IMR-90 (cell line): ENCODE measurements around the gene TRIM37. TPM values are rescaled to one million over a fixed set of nuclear protein-coding genes. Genes with fewer than 3 reads are reported as not detected.

ENCODE experiments used
- ATAC-seq: fragments of 200-7000 bp; cut with Tn5 transposase; 2 replicates; pipeline ENCODE4 v1.9.1; 2020; ENCODE audit warnings: low read depth, mild to moderate bottlenecking, moderate library complexity
- BruUV-seq: library from RNA; stranded (reverse); fragments of 400-500 nt; replicated peaks from 2 replicates; lab custom pipeline; 2021; lab: Mats Ljungman, UMichigan
- CTCF ChIA-PET: fragments of 300-600 bp; formaldehyde crosslinking; extraction: SDS; loops from one replicate; lab custom pipeline; 2021; ENCODE audit warnings: antibody characterized with exemption; lab: Yijun Ruan, JAX
- POLR2A ChIA-PET: fragments of 300-600 bp; sonication (Branson Sonifier 250); formaldehyde crosslinking; loops from one replicate; lab custom pipeline; 2022; ENCODE audit warnings: antibody characterized with exemption; ENCODE audit not compliant: unreplicated experiment; lab: Charles Lee
- DNase-seq: peaks from one replicate; pipeline ENCODE4 v3.0.0; 2013
- H2AFZ ChIP-seq: replicated peaks from 2 replicates; pipeline ENCODE3; 2013; ENCODE audit warnings: low read length, mild to moderate bottlenecking; ENCODE audit not compliant: poor library complexity
- H2AK5ac ChIP-seq: 2 replicates; pipeline ENCODE4 v1.6.1; 2013; ENCODE audit warnings: low read depth, low read length, inconsistent platforms
- H2AK9ac ChIP-seq: replicated peaks from 2 replicates; pipeline ENCODE3; 2013; ENCODE audit warnings: mild to moderate bottlenecking, low read depth, low read length, moderate library complexity; ENCODE audit not compliant: poor library complexity
- H2BK120ac ChIP-seq: 2 replicates; pipeline ENCODE4 v1.6.1; 2013; ENCODE audit warnings: low read depth, low read length, inconsistent platforms
- H2BK15ac ChIP-seq: 3 replicates; pipeline ENCODE4 v1.6.1; 2013; ENCODE audit warnings: low read depth, low read length, inconsistent platforms
- H2BK20ac ChIP-seq: 2 replicates; pipeline ENCODE4 v1.6.1; 2013; ENCODE audit warnings: low read depth, mild to moderate bottlenecking, inconsistent platforms, low read length, moderate library complexity
- H2BK5ac ChIP-seq: 2 replicates; pipeline ENCODE4 v1.6.1; 2013; ENCODE audit warnings: mild to moderate bottlenecking, low read depth, low read length, inconsistent platforms; ENCODE audit not compliant: poor library complexity, severe bottlenecking
- H3K14ac ChIP-seq: replicated peaks from 2 replicates; pipeline ENCODE4 v1.6.1; 2013; ENCODE audit warnings: low read depth, low read length, inconsistent platforms
- H3K18ac ChIP-seq: 2 replicates; pipeline ENCODE4 v1.6.1; 2013; ENCODE audit warnings: low read depth, low read length, control low read depth
- H3K23ac ChIP-seq: 2 replicates; pipeline ENCODE4 v1.6.1; 2013; ENCODE audit warnings: low read depth, low read length, inconsistent platforms
- H3K27ac ChIP-seq: 2 replicates; pipeline ENCODE4 v1.5.1; 2013; ENCODE audit warnings: mild to moderate bottlenecking, control low read depth, low read length; ENCODE audit not compliant: insufficient read depth
- H3K27me3 ChIP-seq: 2 replicates; pipeline ENCODE4 v1.6.1; 2013; ENCODE audit warnings: low read length; ENCODE audit not compliant: control insufficient read depth, insufficient read depth
- H3K36me3 ChIP-seq: 2 replicates; pipeline ENCODE4 v1.6.1; 2013; ENCODE audit warnings: low read length, mixed read lengths; ENCODE audit not compliant: control insufficient read depth, insufficient read depth
- H3K4ac ChIP-seq: 2 replicates; pipeline ENCODE4 v1.6.1; 2013; ENCODE audit warnings: low read depth, low read length, inconsistent platforms
- H3K4me1 ChIP-seq: 2 replicates; pipeline ENCODE4 v1.6.1; 2013; ENCODE audit warnings: low read length, mixed read lengths; ENCODE audit not compliant: control insufficient read depth, insufficient read depth
- H3K4me2 ChIP-seq: 2 replicates; pipeline ENCODE4 v1.6.1; 2013; ENCODE audit warnings: low read depth, mild to moderate bottlenecking, control low read depth, low read length, moderate library complexity
- H3K4me3 ChIP-seq: 2 replicates; pipeline ENCODE4 v1.5.1; 2013; ENCODE audit warnings: low read depth, mild to moderate bottlenecking, control low read depth, low read length, moderate library complexity; ENCODE audit not compliant: insufficient read depth
- H3K56ac ChIP-seq: 2 replicates; pipeline ENCODE4 v1.6.1; 2013; ENCODE audit warnings: low read length, inconsistent platforms; ENCODE audit not compliant: insufficient read depth; ENCODE audit errors: extremely low read depth
- H3K79me1 ChIP-seq, 2 experiments: 2 replicates each; pipeline ENCODE4 v1.6.1; 2013; ENCODE audit warnings: low read length in 2 of 2, inconsistent platforms in 1 of 2, low read depth in 1 of 2
- H3K9ac ChIP-seq: 2 replicates; pipeline ENCODE4 v1.6.1; 2013; ENCODE audit warnings: low read depth, low read length, control low read depth
- H3K9me1 ChIP-seq: 2 replicates; pipeline ENCODE4 v1.6.1; 2013; ENCODE audit warnings: low read length, inconsistent platforms; ENCODE audit not compliant: insufficient read depth
- H3K9me3 ChIP-seq: 2 replicates; pipeline ENCODE4 v1.6.1; 2013; ENCODE audit warnings: low read length; ENCODE audit not compliant: control insufficient read depth, insufficient read depth
- H4K20me1 ChIP-seq: 2 replicates; pipeline ENCODE4 v1.6.1; 2013; ENCODE audit warnings: low read length, inconsistent platforms; ENCODE audit not compliant: insufficient read depth
- H4K5ac ChIP-seq: 2 replicates; pipeline ENCODE4 v1.6.1; 2013; ENCODE audit warnings: mild to moderate bottlenecking, low read depth, low read length, control low read depth
- H4K8ac ChIP-seq, 2 experiments: 2 replicates each; pipeline ENCODE4 v1.6.1; 2013; ENCODE audit warnings: low read depth in 2 of 2, low read length in 2 of 2, control low read depth in 1 of 2, inconsistent platforms in 1 of 2
- H4K91ac ChIP-seq: 2 replicates; pipeline ENCODE4 v1.6.1; 2013; ENCODE audit warnings: low read depth, low read length, inconsistent platforms; ENCODE audit not compliant: insufficient read depth
- BHLHE40 ChIP-seq: fragments of 150-350 bp; IDR thresholded peaks from 2 replicates; pipeline ENCODE4 v1.6.1; 2016; ENCODE audit warnings: mild to moderate bottlenecking, low read depth, low read length
- CEBPB ChIP-seq: IDR thresholded peaks from 2 replicates; pipeline ENCODE4 v1.6.1; 2012; ENCODE audit warnings: low read depth, low read length, improper control_type of control experiment
- CHD1 ChIP-seq: IDR thresholded peaks from 2 replicates; pipeline ENCODE4 v1.6.1; 2012; ENCODE audit warnings: low read depth, low read length, improper control_type of control experiment
- FOS ChIP-seq: fragments of 150-350 bp; IDR thresholded peaks from 2 replicates; pipeline ENCODE4 v1.6.1; 2016; ENCODE audit warnings: low read depth, low read length
- MAFK ChIP-seq: IDR thresholded peaks from 2 replicates; pipeline ENCODE4 v1.6.1; 2012; ENCODE audit warnings: low read depth, low read length, improper control_type of control experiment
- MAZ ChIP-seq: IDR thresholded peaks from 2 replicates; pipeline ENCODE4 v1.6.1; 2012; ENCODE audit warnings: low read depth, mild to moderate bottlenecking, low read length, improper control_type of control experiment, moderate library complexity, borderline replicate concordance
- MXI1 ChIP-seq: IDR thresholded peaks from 2 replicates; pipeline ENCODE4 v1.6.1; 2012; ENCODE audit warnings: low read depth, mild to moderate bottlenecking, low read length, moderate library complexity, borderline replicate concordance
- RAD21 ChIP-seq: IDR thresholded peaks from 2 replicates; pipeline ENCODE4 v1.6.1; 2012; ENCODE audit warnings: low read length, improper control_type of control experiment
- RCOR1 ChIP-seq: IDR thresholded peaks from 2 replicates; pipeline ENCODE4 v1.6.1; 2012; ENCODE audit warnings: mild to moderate bottlenecking, low read length, improper control_type of control experiment; ENCODE audit not compliant: insufficient replicate concordance
- SMC3 ChIP-seq: fragments of 150-350 bp; IDR thresholded peaks from 2 replicates; pipeline ENCODE4 v1.6.1; 2016; ENCODE audit warnings: low read depth, mild to moderate bottlenecking, antibody characterized with exemption, low read length, moderate library complexity
- WGBS, 2 experiments: methylation state at CpG; one replicate each; pipeline versions ENCODE4 v1.1.5 to v1.1.7; 2013; ENCODE audit warnings: missing lambda C conversion rate in 2 of 2; ENCODE audit not compliant: insufficient read length in 1 of 2; ENCODE audit errors: extremely low coverage in 2 of 2; 5-methylcytosine and 5-hydroxymethylcytosine counted together
- dilution Hi-C: fragments of 300-500 bp; cut with HindIII; formaldehyde crosslinking; loops from one replicate; pipeline ENCODE4 v1.14.3; 2018; ENCODE audit warnings: low sequenced_read_pairs; ENCODE audit not compliant: unreplicated experiment
- in situ Hi-C: fragments of 300-500 bp; cut with MboI; formaldehyde crosslinking; loops from 3 replicates; pipeline ENCODE4 v1.14.3; 2019; ENCODE audit warnings: low sequenced_read_pairs, inconsistent platforms, mixed read lengths
- intact Hi-C: fragments of 100-400 bp; cut with micrococcal nuclease; formaldehyde crosslinking; loops from 2 replicates; pipeline ENCODE4 v1.10.0; 2022
- polyA plus RNA-seq, 3 experiments: library from polyadenylated mRNA; depleted of rRNA; stranded (reverse); fragments of >200 nt; gene quantifications; 2 replicates each; pipeline ENCODE4 v1.2.3, GENCODE V29; 2012; ENCODE audit warnings: low replicate concordance in 1 of 3
- total RNA-seq: library from RNA; depleted of rRNA; stranded (reverse); fragments of >200 nt; gene quantifications from 2 replicates; pipeline ENCODE4 v1.2.3, GENCODE V29; 2012
- TF ChIP-seq, protein P1 (sequence below): fragments of 150-350 bp; IDR thresholded peaks from 2 replicates; pipeline ENCODE4 v1.6.1; 2016; ENCODE audit warnings: low read depth, mild to moderate bottlenecking, low read length, moderate library complexity, borderline replicate concordance
- TF ChIP-seq, protein P2 (sequence below): conservative IDR thresholded peaks from 2 replicates; pipeline ENCODE4 v1.5.1; 2012; ENCODE audit warnings: mild to moderate bottlenecking, low read depth, low read length, improper control_type of control experiment

The TRIM37 gene
- total and polyA plus RNA-seq, 2 of the 4 experiments (the other 2 are of a cell fraction): 12.1 to 24.9 TPM

DNA sequence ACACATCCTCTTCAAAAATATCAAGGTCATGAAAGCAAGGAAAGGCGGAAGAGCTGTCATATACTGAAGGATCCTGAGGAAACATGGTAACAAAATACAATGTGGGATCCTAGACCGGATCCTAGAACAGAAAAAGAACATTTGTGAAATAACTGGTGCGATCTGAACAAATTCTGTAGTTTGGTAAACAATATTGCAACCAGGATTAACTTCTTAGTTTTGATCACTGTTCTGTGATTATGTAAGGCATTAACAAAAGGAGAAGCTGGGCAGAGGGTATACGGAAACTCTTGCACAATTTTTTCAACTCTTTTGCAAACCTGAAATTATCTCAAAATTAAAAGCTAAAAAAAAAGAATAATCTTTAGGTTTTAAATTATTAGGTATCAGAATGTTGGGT, 109.7 kb downstream of the TRIM37 start:
- Histone ChIP-seq H4K91ac (no peak overlapping the region), H2BK5ac (no peak overlapping the region), H3K9me3 (no peaks in the 10 kb centered on the region), H3K4me3 (no peak overlapping the region), H3K4me2 (no peak overlapping the region), H3K27me3 (no peaks in the 10 kb centered on the region), H4K5ac (no peak overlapping the region), H2BK15ac (no peak overlapping the region), H3K9ac (no peak overlapping the region), H3K4ac (no peak overlapping the region), H3K4me1 (peaks cover 10% of the 10 kb centered on the region), H2BK20ac (peak overlapping the region; percentile 50; the same call in 1 of the 2 replicates), H3K23ac (no peak overlapping the region), H2AK5ac (no peak overlapping the region), H4K8ac (no peak overlapping the region), H3K56ac (no peak overlapping the region), H3K9me1 (no peaks in the 10 kb centered on the region; the same call in 1 of the 2 replicates), H2AFZ (no peak overlapping the region), H3K18ac (no peak overlapping the region), H3K36me3 (peaks cover 3% of the 10 kb centered on the region), H4K20me1 (no peaks in the 10 kb centered on the region), H3K27ac (no peak overlapping the region), H2BK120ac (no peak overlapping the region), H3K14ac (no peak overlapping the region), H3K79me1 (peaks cover 0 to 6% of the 10 kb centered on the region in 2 experiments; a peak in 1 of 4 replicates), H2AK9ac (no peak overlapping the region)
- POLR2A ChIA-PET: no interaction called here
- dilution Hi-C loops: no loop called here
- TF ChIP-seq, protein P1, sequence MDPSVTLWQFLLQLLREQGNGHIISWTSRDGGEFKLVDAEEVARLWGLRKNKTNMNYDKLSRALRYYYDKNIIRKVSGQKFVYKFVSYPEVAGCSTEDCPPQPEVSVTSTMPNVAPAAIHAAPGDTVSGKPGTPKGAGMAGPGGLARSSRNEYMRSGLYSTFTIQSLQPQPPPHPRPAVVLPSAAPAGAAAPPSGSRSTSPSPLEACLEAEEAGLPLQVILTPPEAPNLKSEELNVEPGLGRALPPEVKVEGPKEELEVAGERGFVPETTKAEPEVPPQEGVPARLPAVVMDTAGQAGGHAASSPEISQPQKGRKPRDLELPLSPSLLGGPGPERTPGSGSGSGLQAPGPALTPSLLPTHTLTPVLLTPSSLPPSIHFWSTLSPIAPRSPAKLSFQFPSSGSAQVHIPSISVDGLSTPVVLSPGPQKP: no peak
- TF ChIP-seq SMC3 (no peak), FOS (no peak), BHLHE40 (no peak), MXI1 (no peak), MAFK (no peak), RAD21 (no peak), CEBPB (no peak), MAZ (no peak), CHD1 (no peak), RCOR1 (no peak)
- TF ChIP-seq, protein P2, sequence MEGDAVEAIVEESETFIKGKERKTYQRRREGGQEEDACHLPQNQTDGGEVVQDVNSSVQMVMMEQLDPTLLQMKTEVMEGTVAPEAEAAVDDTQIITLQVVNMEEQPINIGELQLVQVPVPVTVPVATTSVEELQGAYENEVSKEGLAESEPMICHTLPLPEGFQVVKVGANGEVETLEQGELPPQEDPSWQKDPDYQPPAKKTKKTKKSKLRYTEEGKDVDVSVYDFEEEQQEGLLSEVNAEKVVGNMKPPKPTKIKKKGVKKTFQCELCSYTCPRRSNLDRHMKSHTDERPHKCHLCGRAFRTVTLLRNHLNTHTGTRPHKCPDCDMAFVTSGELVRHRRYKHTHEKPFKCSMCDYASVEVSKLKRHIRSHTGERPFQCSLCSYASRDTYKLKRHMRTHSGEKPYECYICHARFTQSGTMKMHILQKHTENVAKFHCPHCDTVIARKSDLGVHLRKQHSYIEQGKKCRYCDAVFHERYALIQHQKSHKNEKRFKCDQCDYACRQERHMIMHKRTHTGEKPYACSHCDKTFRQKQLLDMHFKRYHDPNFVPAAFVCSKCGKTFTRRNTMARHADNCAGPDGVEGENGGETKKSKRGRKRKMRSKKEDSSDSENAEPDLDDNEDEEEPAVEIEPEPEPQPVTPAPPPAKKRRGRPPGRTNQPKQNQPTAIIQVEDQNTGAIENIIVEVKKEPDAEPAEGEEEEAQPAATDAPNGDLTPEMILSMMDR: no peak
- CTCF ChIA-PET: no interaction called here
- in situ Hi-C loops: loop anchor here (5.0 kb wide), 1 partner anchor 475 kb away; no protein-coding TSS in a partner anchor
- 100% methylated on average over 1 of the region's 4 CpGs; no CpG with 5 or more reads in 1 of the 2 experiments for WGBS, 2 experiments
- DNase-seq (no peak), ATAC-seq (no peak)
- intact Hi-C loops: no loop called here
- no TSS peak for BruUV-seq
